ENCODE results near the gene LAMA3.
"Not testable (repeated sequence)": the region's sequence is repeated elsewhere in the genome, so short reads cannot be mapped to it uniquely, and the experiment has no call there.

Gene LAMA3

DNA sequence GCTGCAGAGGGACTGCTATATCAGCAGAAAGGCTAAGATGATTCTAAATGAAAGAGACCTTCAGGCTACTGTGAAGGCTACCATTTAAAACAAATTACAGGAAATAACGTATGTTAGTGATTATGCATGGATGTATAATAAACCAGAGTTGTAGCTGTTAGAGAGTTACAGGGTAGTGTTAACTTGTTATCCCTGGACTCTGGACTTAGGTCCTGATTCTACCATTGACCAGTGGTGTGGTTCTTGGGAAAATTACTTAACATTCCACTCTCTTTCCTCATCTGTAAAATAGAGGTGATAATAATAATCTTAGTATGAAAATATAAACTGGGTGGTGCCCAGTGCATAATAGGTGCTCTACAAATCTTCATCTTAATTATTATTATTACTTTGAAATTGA, 22.2 kb downstream of the LAMA3 start:
- H3K4me3 ChIP-seq (ENCODE audit: low read depth, low read length) = no peak overlapping the region
- no peak for TF ChIP-seq CTCF (IDR thresholded peaks at IDR 0.05; ENCODE audit: borderline replicate concordance, insufficient read depth, low read depth, low read length)

GRCh38 chr18:23712445-23712844, 23.2 kb downstream of the LAMA3 start:
- H3K4me3 ChIP-seq (ENCODE audit: low read depth, low read length) = no peak overlapping the region
- no peak for TF ChIP-seq CTCF (IDR thresholded peaks at IDR 0.05; ENCODE audit: borderline replicate concordance, insufficient read depth, low read depth, low read length)

DNA sequence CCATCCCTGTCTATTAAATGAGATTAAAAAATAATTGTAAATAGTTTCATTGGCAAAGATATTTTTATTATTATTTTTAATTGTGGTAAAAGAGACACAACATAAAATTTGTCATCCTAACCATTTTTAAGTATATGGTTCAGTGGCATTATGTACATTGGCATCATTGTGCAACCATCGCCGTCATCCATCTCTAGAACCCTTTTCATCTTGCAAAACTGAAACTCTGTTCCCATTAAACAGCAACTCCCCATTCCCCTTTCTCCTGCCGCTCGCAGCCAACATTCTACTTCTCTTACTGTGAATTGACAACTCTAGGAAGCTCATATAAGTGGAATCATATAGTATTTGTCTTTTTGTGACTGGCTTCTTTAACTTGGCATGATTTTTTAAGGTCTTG, 25.3 kb downstream of the LAMA3 start:
- TF ChIP-seq CTCF (IDR thresholded peaks at IDR 0.05; ENCODE audit: borderline replicate concordance, insufficient read depth, low read depth, low read length) = no peak
- no peak overlapping the region for H3K4me3 ChIP-seq (ENCODE audit: low read depth, low read length)

GRCh38 chr18:23716079-23716478, 26.8 kb downstream of the LAMA3 start:
- H3K4me3 ChIP-seq (ENCODE audit: low read depth, low read length) = not testable (repeated sequence)

- TF ChIP-seq CTCF (IDR thresholded peaks at IDR 0.05; ENCODE audit: borderline replicate concordance, insufficient read depth, low read depth, low read length) = no peak
- no peak overlapping the region for H3K4me3 ChIP-seq (ENCODE audit: low read depth, low read length)
Observed at GRCh38 chr18:23716516-23716915, 27.3 kb downstream of the LAMA3 start.

GRCh38 chr18:23716966-23717365, 27.7 kb downstream of the LAMA3 start:
- TF ChIP-seq CTCF (IDR thresholded peaks at IDR 0.05; ENCODE audit: borderline replicate concordance, insufficient read depth, low read depth, low read length) = no peak
- H3K4me3 ChIP-seq (ENCODE audit: low read depth, low read length) = no peak overlapping the region

DNA sequence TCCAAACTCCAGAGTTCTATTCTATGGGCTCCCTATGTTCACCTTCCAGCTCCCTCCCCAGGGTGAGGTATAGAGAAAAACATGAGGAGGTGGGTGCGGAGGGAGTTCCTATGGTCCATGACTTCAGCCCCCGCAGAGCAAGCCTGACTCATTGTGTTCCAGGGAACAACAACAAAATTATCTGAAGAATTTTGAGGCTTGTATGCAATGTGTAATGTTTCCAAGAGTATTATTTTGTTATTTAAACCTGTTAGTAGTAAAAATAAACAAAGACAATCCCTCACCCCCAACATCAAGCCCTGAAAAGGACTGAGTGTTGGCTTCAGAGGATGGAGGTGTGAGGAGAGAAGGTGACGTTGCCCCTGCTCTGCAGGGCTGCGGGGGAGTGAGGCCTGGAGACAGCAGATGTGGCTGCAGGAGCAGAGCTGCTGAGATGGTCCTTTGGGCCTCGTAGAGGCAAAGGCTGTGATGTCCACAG, 29.0 kb downstream of the LAMA3 start:
- no peak overlapping the region for H3K4me3 ChIP-seq (ENCODE audit: low read depth, low read length)
- no peak for TF ChIP-seq CTCF (IDR thresholded peaks at IDR 0.05; ENCODE audit: borderline replicate concordance, insufficient read depth, low read depth, low read length)

DNA sequence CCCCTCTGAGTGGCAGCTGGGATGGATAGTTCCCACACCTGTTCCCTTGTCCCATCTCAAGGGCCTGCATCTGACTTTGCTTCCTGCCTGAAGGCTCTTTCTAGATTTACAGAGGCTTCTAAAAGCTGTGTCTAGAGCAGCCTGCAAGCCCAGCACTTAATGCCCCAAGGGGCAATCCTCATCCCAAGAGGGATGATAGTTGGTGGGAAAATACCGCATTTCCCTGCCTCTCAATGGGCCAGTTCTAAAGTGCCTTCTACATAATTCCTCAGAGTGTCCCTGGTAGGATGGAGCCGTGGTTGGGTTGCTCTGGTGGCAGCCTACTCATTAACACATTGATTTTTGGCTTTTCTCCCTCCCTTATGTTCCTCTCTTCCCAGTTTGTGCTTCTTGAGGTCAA, 29.5 kb downstream of the LAMA3 start:
- no peak for TF ChIP-seq CTCF (IDR thresholded peaks at IDR 0.05; ENCODE audit: borderline replicate concordance, insufficient read depth, low read depth, low read length)
- H3K4me3 ChIP-seq (ENCODE audit: low read depth, low read length) = no peak overlapping the region
